BLaER1 (cell line): ENCODE data around the gene CADM2.

ENCODE experiments used
- H3K27ac ChIP-seq: shearing (Covaris generic); formaldehyde crosslinking; 2 replicates; pipeline ENCODE4 v1.8.1; 2022
- H3K27me3 ChIP-seq: shearing (Covaris generic); formaldehyde crosslinking; 2 replicates; pipeline ENCODE4 v1.8.1; 2022
- H3K36me3 ChIP-seq: shearing (Covaris generic); formaldehyde crosslinking; 2 replicates; pipeline ENCODE4 v1.8.1; 2022
- H3K4me1 ChIP-seq: shearing (Covaris generic); formaldehyde crosslinking; 2 replicates; pipeline ENCODE4 v1.8.1; 2022
- H3K4me2 ChIP-seq: shearing (Covaris generic); formaldehyde crosslinking; 2 replicates; pipeline ENCODE4 v1.8.1; 2022
- H3K4me3 ChIP-seq: shearing (Covaris generic); formaldehyde crosslinking; 2 replicates; pipeline ENCODE4 v1.8.1; 2022
- H3K9ac ChIP-seq: shearing (Covaris generic); formaldehyde crosslinking; 2 replicates; pipeline ENCODE4 v1.8.1; 2022
- H3K9me3 ChIP-seq: shearing (Covaris generic); formaldehyde crosslinking; 2 replicates; pipeline ENCODE4 v1.8.1; 2022
- H4K20me1 ChIP-seq: shearing (Covaris generic); formaldehyde crosslinking; 2 replicates; pipeline ENCODE4 v1.8.1; 2022
- Cebpa-rat ChIP-seq: shearing (Covaris generic); IDR thresholded peaks from 2 replicates; pipeline ENCODE4 v1.8.1; 2022

CADM2 gene

GRCh38 chr3:85427467-85427866 lies 468.7 kb downstream of the CADM2 start:
- Histone ChIP-seq H3K9ac (no peak overlapping the region), H3K27me3 (no peaks in the 10 kb centered on the region), H3K4me2 (no peak overlapping the region), H3K4me3 (no peak overlapping the region), H3K27ac (no peak overlapping the region), H3K9me3 (no peaks in the 10 kb centered on the region), H3K4me1 (no peaks in the 10 kb centered on the region), H4K20me1 (no peaks in the 10 kb centered on the region), H3K36me3 (no peaks in the 10 kb centered on the region)
- TF ChIP-seq Cebpa-rat, result no peak

- TF ChIP-seq Cebpa-rat, result no peak
- Histone ChIP-seq H3K27me3 (no peaks in the 10 kb centered on the region), H3K4me1 (no peaks in the 10 kb centered on the region), H3K36me3 (no peaks in the 10 kb centered on the region), H3K9me3 (no peaks in the 10 kb centered on the region), H3K4me2 (no peak overlapping the region), H3K27ac (no peak overlapping the region), H4K20me1 (no peaks in the 10 kb centered on the region), H3K9ac (no peak overlapping the region), H3K4me3 (no peak overlapping the region)
Measured at GRCh38 chr3:85432081-85432480, 473.3 kb downstream of the CADM2 start.

GRCh38 chr3:85433319-85433718 lies 474.5 kb downstream of the CADM2 start:
- TF ChIP-seq Cebpa-rat, result no peak
- Histone ChIP-seq H3K27me3 (no peaks in the 10 kb centered on the region), H3K9ac (no peak overlapping the region), H3K27ac (no peak overlapping the region), H3K4me3 (no peak overlapping the region), H3K36me3 (no peaks in the 10 kb centered on the region), H3K9me3 (no peaks in the 10 kb centered on the region), H3K4me1 (no peaks in the 10 kb centered on the region), H4K20me1 (no peaks in the 10 kb centered on the region), H3K4me2 (no peak overlapping the region)

- Histone ChIP-seq H3K9ac (no peak overlapping the region), H3K27me3 (no peaks in the 10 kb centered on the region), H3K4me3 (no peak overlapping the region), H3K27ac (no peak overlapping the region), H3K36me3 (no peaks in the 10 kb centered on the region), H4K20me1 (no peaks in the 10 kb centered on the region), H3K4me2 (no peak overlapping the region), H3K4me1 (no peaks in the 10 kb centered on the region), H3K9me3 (no peaks in the 10 kb centered on the region)
- TF ChIP-seq Cebpa-rat, result no peak
Measured at GRCh38 chr3:85455561-85456200, 496.9 kb downstream of the CADM2 start.

GRCh38 chr3:85474241-85474640 lies 515.5 kb downstream of the CADM2 start:
- H3K9me3 ChIP-seq, result no peaks in the 10 kb centered on the region
- H3K4me3 ChIP-seq, result no peak overlapping the region
- no peak overlapping the region for H3K27ac ChIP-seq
- no peak overlapping the region for H3K9ac ChIP-seq
- H3K4me1 ChIP-seq, result no peaks in the 10 kb centered on the region
- no peak for TF ChIP-seq Cebpa-rat
- no peaks in the 10 kb centered on the region for H4K20me1 ChIP-seq
- no peak overlapping the region for H3K4me2 ChIP-seq
- H3K36me3 ChIP-seq, result no peaks in the 10 kb centered on the region
- no peaks in the 10 kb centered on the region for H3K27me3 ChIP-seq

- no peak for TF ChIP-seq Cebpa-rat
- Histone ChIP-seq H3K9ac (no peak overlapping the region), H3K4me1 (no peaks in the 10 kb centered on the region), H3K27ac (no peak overlapping the region), H3K9me3 (no peaks in the 10 kb centered on the region), H3K4me3 (no peak overlapping the region), H3K4me2 (no peak overlapping the region), H3K27me3 (no peaks in the 10 kb centered on the region), H3K36me3 (no peaks in the 10 kb centered on the region), H4K20me1 (no peaks in the 10 kb centered on the region)
Measured at GRCh38 chr3:85475346-85475745, 516.6 kb downstream of the CADM2 start.

- H3K27ac ChIP-seq, result no peak overlapping the region
- no peaks in the 10 kb centered on the region for H4K20me1 ChIP-seq
- no peak for TF ChIP-seq Cebpa-rat
- no peak overlapping the region for H3K4me2 ChIP-seq
- no peak overlapping the region for H3K4me3 ChIP-seq
- H3K9ac ChIP-seq, result no peak overlapping the region
- no peaks in the 10 kb centered on the region for H3K4me1 ChIP-seq
- no peaks in the 10 kb centered on the region for H3K27me3 ChIP-seq
- no peaks in the 10 kb centered on the region for H3K36me3 ChIP-seq
- H3K9me3 ChIP-seq, result no peaks in the 10 kb centered on the region
Measured at GRCh38 chr3:85476891-85477495, 518.2 kb downstream of the CADM2 start.

GRCh38 chr3:85481411-85482212 lies 522.8 kb downstream of the CADM2 start:
- H4K20me1 ChIP-seq, result no peaks in the 10 kb centered on the region
- no peak for TF ChIP-seq Cebpa-rat
- no peaks in the 10 kb centered on the region for H3K27me3 ChIP-seq
- H3K4me3 ChIP-seq, result no peak overlapping the region
- no peak overlapping the region for H3K9ac ChIP-seq
- no peak overlapping the region for H3K4me2 ChIP-seq
- no peak overlapping the region for H3K27ac ChIP-seq
- H3K4me1 ChIP-seq, result no peaks in the 10 kb centered on the region
- no peaks in the 10 kb centered on the region for H3K9me3 ChIP-seq
- no peaks in the 10 kb centered on the region for H3K36me3 ChIP-seq

GRCh38 chr3:85482213-85482490 lies 523.4 kb downstream of the CADM2 start:
- Histone ChIP-seq H3K4me2 (no peak overlapping the region), H3K9me3 (no peaks in the 10 kb centered on the region), H3K27me3 (no peaks in the 10 kb centered on the region), H3K4me1 (no peaks in the 10 kb centered on the region), H3K4me3 (no peak overlapping the region), H3K9ac (no peak overlapping the region), H3K36me3 (no peaks in the 10 kb centered on the region), H3K27ac (no peak overlapping the region), H4K20me1 (no peaks in the 10 kb centered on the region)
- TF ChIP-seq Cebpa-rat, result no peak

- Histone ChIP-seq H3K27ac (no peak overlapping the region), H3K36me3 (no peaks in the 10 kb centered on the region), H3K9ac (no peak overlapping the region), H3K4me2 (no peak overlapping the region), H3K27me3 (no peaks in the 10 kb centered on the region), H3K9me3 (no peaks in the 10 kb centered on the region), H3K4me3 (no peak overlapping the region), H3K4me1 (no peaks in the 10 kb centered on the region), H4K20me1 (no peaks in the 10 kb centered on the region)
- no peak for TF ChIP-seq Cebpa-rat
Measured at GRCh38 chr3:85483986-85484385, 525.2 kb downstream of the CADM2 start.
